NCI-H526 (cell line): Measurements from ENCODE around the gene LGR4.
A peak's percentile ranks its signal among the peaks of the same experiment; 100 is the strongest.

Source experiments
- DNase-seq, 2 experiments: peaks; one replicate each; lab custom pipeline; 2025; lab: John Stamatoyannopoulos, UW

The LGR4 gene

DNA sequence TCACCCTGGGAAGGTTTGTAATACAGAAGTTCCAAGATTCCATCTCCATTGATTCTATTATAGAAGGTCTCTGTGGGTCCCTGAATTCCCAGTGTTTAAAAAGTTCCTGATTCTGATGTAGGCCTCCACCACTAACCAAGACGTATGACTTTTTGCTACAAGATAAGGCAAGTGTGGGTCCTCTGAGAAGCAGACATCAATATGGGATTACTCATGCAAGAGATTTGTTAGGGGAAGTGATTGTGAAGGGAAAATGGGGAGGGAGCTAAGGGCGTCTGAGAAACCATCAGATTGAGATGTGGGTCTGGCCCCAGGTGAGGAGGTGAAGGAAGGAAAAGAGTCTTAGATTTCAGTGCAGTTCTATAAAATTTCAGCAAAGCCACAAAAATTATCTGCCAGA lies 10.2 kb upstream of the LGR4 start:
- DNase-seq: no peak

DNA sequence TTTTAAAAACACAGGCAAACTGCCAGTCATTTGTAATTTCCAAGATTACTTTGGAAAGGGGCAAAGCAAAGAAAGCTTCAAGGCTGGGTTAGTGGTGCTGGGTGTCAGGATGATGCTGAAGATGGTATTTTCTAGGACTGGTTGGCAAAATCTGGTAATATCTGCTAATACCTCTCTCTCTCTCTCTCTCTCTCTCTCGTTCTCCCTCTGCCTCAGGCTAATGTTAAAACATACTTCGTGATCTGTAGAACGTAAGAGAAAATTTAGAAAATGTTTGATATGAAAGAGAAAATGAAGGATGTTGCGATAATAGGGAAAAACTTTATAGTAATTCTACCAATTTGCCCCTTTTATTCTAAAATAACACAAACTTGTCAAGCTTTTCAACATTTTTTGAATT lies 9.4 kb upstream of the LGR4 start:
- DNase-seq: no peak

DNA sequence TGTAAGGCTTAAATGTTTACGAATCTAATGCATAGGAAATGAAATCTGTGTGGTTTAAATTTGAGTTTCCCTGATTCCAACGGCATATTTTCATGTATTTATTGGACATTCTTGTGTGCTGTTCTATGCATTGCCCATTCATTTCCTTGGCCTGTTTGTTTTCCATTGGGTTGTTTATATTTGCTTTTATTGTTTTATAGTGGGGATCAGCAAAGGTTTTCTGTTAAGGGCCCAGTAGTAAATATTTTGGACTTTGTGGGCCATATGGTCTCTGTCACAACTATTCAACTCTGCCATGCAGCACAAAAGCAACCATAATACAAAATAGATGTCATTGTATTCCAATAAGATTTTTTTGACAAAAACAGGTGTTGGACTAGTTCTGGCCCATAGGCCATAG lies 5.2 kb upstream of the LGR4 start:
- no peak for DNase-seq

DNA sequence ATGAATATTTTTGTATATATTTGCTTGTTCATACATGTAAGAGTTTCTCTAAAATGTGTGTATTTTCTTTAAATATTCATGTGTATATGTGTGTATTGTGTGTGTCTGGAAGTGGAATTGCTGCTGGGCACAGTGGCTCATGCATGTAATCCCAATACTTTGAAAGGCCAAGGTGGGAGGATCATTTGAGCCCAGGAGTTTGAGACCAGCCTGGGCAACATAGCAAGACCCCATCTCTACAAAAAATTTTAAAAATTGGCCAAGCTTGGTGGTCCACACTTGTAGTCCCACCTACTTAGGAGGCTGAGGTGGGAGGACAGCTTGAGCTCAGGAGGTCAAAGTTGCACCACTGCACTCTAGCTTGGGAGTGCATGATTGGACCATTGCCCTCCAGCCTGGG lies 4.7 kb upstream of the LGR4 start:
- DNase-seq: no peak

DNA sequence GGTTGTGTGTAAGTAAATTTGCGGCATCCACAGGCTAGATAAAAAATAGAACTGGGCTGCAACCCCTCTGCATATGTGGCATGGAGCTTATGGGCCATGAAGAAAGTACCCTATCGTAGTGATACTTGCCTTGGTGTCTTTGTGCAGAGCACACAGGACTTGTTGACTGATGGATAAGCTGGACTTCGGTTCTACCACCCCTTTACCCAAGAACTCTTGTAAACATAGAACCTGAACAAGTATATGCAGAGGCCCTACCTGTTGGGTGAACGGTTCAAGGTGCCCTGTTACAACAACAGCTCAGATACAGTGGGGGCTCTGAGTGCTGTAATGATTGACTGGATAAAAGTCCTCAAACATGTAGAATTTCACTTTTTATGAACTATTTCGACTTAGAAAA lies 3.0 kb upstream of the LGR4 start:
- DNase-seq: no peak

DNA sequence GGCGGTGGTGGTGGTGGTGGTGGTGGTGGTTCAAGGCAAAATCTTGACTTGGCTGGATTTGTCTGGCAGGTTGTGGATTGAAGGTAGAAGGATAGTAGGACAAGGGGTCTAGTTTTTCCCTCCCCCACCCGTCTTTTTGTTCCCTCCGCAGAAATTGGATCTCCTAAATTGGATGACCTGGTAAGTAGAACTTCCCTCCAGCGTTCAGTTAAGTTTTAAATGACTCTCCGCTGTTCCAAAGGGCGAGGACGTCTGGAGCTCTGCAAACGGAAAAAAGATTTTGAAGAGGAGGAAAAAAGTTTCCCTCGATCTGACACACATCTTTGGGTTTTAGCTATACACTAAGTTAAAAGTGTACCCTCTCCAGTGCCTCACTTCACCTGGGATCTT lies 422 bp upstream of the LGR4 start:
- DNase-seq: no peak

DNA sequence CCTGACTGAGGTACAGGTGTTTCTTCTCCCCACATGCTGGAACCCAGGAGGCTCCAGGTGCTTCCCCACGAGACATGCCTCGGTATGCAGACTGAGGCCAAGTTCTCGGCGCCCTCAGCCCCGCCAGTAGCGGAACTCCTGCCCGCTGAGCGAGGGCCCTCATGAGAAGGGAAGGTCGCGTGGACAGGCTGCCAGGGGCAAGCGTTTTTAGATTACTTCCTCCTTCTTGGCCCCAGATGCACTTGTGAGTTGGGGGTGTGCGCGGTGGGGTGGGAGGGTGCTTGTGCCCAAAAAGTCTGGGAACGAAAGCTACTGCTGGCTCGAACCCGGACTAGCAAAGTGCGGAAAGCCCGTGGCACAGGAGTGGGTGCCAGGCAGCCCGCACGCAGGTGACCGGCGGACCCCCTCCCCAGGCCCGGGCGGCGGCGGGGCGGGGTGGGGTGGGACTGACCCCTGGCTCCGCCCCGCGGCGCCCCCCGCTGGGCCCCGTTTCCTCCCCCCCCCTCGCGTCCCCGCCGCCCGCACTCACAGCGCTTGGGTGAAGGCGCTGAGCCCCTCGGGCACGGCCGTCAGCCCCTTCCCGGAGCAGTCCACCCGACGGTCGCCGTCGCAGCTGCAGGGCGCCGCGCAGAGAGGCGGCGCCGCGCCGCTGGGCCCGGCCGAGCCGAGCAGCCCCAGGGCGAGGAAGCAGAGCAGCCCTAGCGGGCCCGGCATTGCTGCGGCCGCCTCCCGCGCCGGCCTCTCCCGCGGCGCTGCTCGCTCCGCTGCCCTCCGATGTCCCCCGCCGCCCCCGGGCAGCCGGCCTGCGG lies 797 bp downstream of the LGR4 start:
- DNase-seq: peak in 1 of 2 experiments; percentile 78

DNA sequence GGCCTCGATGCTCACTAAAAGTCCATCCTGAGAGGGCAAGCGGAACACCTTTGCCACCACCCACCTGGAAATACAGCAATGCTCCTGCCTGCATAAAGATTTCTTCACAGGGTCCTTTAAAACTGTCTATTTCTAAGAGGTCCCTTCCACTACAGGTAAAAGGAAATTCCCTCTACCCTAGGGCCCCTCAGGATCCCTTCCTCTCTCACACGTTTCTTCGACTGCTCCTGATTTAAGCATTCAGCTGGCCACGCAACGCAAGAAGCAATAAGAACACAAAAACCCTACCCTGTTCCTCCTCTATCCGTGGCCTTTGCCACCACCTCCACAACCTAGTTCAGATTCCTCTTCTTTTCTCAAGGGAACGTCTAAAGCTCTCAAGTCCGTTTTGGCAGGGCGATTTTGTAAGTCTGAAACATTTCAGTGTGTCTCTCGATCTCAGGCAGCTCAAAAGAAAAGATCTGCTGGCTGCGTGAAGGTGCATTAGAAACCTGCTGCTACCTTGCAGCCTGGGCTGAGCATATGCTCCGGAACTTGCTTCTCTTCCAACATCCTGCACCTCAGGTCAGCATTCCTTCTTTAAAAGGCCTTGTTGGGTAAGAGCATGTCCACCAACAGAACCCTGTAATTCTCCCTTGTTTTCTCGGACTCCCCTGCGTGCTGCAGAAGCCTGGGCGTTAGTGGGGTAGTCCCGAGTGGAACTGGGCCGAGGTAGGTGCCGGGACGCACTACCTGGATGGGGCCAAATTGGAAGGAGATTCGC lies 1.6 kb downstream of the LGR4 start:
- peak; percentile 44 to 69 for DNase-seq

DNA sequence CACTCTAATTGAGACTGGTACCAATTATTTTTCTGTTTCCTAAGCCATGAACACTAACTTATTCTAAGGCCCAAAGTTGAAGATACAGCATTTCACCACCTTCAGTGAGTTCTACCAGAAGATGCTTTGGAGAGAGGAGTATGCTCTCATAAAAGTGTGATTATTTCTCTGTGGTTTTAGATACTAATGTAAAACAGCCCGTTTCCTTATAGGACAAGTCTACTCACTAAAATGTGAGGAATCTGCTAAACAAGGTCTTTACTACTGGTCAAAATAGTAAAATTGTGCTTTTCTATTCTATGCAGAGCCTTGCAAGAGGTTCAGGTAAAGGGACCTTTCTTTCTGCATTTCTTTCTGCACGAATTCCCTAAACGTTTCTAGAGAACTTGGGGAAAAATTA lies 2.4 kb downstream of the LGR4 start:
- no peak for DNase-seq

DNA sequence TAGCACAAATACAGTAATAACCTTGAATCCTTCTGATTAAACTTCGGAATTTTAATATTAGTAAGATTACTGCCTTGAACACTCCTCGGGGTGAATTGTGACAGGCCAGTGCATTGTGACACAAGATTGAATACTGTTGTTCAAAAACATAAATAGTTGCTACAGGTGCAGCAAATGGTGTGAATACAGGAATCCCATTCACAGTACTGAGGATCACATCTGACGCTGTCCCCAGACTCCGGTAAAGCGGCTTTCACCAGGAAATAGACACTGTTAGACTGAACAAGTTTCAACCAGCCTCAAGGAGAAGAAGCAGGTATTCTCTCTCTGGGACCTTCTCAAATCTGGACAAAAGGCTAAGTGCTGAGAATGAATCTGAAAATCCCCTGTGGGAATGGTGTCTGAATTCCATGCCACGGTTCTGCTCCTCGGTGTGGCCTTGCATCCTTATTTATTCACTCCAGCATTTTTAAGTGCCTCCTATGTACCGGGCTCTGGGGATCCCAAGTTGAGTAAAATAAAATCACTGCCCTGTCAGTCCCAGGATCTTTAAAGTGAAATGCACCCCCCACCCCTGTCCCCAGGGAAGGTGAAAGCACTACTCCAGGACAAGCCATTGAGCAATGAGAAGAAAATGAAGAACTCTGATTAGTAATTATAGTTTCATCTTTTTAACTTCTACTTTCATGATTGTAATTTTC lies 3.4 kb downstream of the LGR4 start:
- no peak for DNase-seq

DNA sequence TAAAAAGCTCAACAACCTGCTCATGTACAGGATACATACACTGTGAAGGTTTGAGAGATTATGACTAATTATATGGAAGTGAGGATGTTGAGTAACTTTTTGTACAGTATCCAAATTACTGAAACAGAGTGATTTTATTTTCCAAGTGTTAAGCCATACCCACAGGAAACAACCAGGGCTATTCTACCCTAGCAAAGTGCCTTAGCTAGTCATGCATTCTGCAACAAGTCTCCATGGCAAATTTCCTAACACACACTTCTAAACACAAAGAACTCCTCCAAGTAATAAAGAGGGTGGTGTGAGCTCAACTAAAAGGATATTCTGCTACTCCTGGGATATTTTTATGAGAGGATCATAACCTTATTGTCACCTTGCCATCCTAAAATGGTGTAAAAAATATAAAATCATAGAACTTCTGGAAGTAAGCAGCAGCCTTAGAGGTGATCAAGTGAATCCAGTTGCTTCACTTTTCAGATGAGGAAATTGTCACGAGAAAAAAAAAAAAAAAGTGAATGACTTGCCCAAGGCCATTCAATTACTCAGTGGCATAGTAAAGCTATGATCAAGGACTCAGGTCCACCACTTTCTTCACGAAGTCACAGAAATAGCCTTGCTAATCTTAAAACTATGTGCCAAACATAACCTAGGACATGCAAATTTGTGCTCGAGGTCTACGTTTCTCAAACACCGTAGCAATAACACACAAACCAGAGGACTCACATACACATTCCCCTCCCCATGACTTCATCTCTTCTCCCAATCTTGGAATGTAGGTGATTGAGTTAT lies 4.2 kb downstream of the LGR4 start:
- DNase-seq: peak in 1 of 2 experiments; percentile 14

DNA sequence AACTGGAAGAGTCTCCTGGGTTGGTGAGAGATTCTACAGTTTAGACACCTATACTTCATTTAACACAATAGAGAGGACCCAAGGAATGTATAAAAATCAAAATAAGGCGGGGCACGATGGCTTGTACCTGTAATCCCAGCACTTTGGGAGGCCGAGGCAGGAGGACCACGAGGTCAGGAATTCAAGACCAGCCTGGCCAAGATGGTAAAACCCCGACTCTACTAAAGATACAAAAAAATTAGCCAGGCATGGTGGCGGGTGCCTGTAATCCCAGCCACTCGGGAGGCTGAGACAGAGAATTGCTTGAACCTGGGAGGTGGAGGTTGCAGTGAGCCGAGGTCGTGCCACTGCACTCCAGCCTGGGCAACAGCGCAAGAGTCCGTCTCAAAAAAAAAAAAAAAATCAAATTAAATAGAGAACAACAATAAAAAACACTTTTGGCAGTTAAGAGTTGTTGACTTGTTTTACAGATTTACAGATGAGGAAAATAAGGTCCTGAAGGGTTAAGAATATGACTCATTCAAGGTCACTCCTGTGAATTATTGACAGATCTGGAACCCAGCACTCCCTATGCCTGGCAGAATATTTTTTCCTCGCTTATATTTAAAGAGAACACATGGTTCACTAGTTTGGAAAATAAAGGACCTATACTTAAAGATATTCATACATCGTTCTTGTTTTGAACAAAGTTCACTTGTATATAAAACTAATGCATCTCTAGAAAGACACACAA lies 5.2 kb downstream of the LGR4 start:
- no peak for DNase-seq

DNA sequence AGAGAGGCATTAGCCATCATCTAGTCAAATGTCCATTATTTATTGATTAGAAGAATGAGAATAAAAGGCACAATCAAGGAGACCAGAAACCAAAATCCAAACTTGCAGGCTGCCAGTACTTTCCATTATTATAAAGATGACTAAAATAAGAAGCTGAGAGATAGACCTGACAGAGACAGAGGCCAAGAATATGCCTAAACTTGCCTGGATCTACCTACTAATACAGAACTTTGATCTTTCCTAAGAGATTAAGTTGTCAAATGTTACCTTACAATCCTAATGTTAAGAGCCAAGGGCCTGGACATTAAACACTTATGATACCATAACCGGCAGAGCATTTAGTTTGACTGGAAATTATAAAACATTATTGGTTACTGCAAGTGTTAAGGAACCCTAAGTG lies 6.2 kb downstream of the LGR4 start:
- no peak for DNase-seq

DNA sequence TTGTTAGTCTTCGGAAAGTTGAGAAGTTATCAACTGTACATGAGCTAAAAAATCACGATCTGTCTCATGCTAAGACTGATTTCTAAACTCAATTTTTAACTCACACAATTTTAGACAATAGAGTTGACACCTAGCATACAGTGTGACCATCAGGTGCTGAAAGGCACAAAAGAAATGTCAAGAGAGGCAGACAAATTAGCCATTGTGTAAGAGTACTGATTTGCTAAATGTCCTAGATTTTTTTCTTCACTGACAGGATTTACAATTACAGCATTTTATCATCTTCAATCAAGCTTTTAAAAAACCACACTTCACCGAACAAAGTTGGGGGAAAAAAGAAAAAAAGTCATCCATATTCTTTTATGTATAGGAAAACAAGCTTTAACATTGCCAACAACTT lies 7.0 kb downstream of the LGR4 start:
- DNase-seq: no peak

DNA sequence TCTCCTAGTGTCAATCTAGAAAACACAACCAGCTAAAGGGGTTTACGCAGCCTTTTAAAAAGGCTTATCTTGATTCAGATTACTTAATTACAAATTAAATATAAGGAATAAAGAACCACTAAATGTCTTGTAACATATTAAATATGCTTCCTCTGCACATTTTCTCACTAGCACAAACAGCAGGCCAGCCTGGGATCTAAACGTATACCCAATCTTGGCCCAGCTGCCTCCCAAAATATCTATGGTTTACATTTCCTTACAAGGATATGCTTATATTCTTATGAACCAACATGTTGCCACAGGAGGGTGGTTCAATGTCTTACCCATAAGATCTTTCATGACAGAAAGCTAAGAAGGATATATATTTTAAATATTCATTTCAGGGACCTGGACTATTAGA lies 7.7 kb downstream of the LGR4 start:
- DNase-seq: no peak

DNA sequence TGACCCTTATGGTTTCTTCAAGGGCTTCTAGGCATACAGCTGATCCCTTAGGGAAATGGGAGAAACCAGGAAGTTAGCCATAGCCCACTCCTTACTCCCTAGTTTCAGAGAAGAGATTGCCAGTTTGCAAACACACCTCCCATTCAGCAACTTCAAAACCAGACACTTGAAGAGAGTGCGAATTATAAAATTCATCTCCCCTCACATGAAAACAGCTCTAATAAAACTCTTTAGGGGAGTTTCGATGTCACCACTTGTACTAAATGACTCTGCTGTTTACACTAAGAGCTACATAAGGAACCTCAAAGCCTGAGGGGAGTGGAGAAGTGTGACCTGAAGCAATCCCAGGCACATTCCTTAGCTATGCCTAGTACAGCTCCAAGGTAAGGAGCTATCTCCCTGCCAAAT lies 8.3 kb downstream of the LGR4 start:
- no peak for DNase-seq

DNA sequence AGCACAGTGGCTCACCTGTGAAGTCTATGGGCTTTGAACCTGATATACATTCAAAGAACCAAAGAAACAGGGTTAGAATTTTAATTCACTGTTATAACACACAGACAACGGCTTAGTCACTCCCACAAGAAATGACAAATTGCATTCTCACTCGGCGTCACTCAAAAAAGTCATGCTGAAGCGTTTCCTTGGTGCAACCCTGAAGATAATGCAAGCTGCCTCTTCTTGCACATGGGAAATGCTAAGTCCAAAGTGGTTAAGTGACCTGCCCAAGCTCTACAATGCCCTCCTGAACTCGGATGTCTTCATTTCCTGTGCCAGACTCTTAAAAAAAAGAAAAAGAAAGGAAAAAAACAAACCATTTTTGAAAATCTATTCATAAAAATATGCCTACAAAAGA lies 10.0 kb downstream of the LGR4 start:
- no peak for DNase-seq

DNA sequence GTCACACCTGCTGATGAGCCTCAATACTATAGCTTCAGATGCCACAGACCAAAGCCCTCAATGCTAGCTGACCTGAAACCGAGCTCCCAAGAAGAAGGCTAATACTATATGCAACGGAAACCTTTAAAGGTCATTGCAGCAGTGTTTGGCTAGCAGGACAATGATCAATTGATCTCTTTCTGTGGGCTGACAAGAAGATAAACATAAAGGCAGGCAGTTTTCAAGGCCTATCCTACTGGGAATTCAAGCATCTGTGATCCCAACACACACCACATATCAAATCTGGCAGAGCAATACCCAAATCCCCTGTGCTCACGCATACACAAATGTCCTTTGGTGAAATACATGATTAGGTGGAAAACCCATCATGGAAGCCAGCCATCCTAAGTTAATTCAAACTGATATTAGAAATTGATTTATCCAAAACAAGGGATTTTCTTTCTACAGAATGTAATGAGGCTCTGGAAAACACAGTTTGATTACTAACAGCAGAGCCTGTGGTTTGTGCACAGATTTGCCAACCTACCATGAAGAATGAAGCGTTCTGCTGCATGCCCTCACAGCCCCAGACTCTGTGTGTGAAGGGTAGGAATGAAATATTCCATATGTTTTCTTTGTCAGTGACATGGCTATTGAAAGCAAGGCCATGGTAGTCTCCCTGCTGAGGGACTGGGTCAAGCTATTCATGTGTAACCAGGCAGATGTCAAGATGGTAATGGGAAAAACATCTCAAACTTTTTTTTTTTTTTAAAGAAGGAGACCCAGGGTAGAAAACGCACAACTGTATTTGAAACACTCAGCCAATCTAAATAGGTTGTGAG lies 12.2 kb downstream of the LGR4 start:
- DNase-seq: peak in 1 of 2 experiments; percentile 19

DNA sequence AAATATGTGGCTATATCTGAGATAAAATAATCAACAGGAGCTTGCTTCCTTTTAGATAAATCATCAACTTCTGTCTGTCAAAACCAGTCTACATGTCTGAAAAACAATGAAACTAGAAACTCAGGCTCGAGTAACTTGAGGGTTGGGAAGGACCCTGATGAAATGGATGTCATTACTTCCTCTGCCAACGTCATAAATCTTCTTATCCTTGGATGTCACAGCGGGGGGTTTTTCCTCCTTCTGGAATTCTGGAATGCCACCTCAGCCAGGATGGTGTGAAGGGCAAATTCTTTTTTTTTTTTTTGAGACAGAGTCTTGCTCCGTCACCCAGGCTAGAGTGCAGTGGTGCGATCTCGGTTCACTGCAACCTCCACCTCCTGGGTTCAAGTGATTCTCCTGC lies 13.4 kb downstream of the LGR4 start:
- DNase-seq: no peak

DNA sequence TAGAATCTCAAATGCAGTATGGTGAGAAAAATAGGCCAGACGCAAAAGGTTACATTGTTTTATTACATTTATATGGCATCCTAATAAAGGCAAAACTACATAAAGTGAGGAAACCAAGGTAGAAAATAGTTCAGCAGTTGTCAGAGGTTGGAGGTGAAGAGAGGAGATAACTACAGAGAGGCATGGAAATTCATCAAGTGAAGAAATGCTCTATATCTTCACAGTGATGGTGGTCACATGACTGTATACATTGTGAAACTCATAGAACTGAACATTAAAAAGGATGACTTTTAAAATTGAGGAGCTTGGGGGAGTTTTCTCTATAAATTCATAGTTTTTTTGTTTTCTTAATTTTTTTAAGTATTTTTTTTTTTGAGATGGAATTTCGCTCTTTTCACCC lies 14.4 kb downstream of the LGR4 start:
- no peak for DNase-seq
